Measurements from ENCODE around the gene IER5.

Gene IER5

GRCh38 chr1:181079382-181079781 lies 9.1 kb upstream of the IER5 start:
- no peak for DNase-seq (ENCODE audit: low spot score)

GRCh38 chr1:181079920-181080319 lies 8.6 kb upstream of the IER5 start:
- DNase-seq (ENCODE audit: low spot score) = no peak

More at GRCh38 chr1:181079382-181079781, 9.1 kb upstream of the IER5 start:
- TF ChIP-seq CTCF (IDR thresholded peaks at IDR 0.05; ENCODE audit: extremely low read depth, missing control alignments) = no peak

GRCh38 chr1:181080556-181080955 lies 7.9 kb upstream of the IER5 start:
- no peak for TF ChIP-seq CTCF (IDR thresholded peaks at IDR 0.05; ENCODE audit: extremely low read depth, missing control alignments)
- DNase-seq (ENCODE audit: low spot score) = no peak

More at GRCh38 chr1:181079920-181080319, 8.6 kb upstream of the IER5 start:
- no peak for TF ChIP-seq CTCF (IDR thresholded peaks at IDR 0.05; ENCODE audit: extremely low read depth, missing control alignments)

GRCh38 chr1:181081395-181081794 lies 7.1 kb upstream of the IER5 start:
- DNase-seq (ENCODE audit: low spot score) = no peak
- TF ChIP-seq CTCF (IDR thresholded peaks at IDR 0.05; ENCODE audit: extremely low read depth, missing control alignments) = no peak

- peak; percentile 49 for TF ChIP-seq CTCF (IDR thresholded peaks at IDR 0.05; ENCODE audit: extremely low read depth, missing control alignments)
- DNase-seq (ENCODE audit: low spot score) = peak; percentile 76
Measured at GRCh38 chr1:181083842-181084605, 4.5 kb upstream of the IER5 start.

GRCh38 chr1:181084606-181084969 lies 3.9 kb upstream of the IER5 start:
- no peak for DNase-seq (ENCODE audit: low spot score)
- no peak for TF ChIP-seq CTCF (IDR thresholded peaks at IDR 0.05; ENCODE audit: extremely low read depth, missing control alignments)

- TF ChIP-seq CTCF (IDR thresholded peaks at IDR 0.05; ENCODE audit: extremely low read depth, missing control alignments) = no peak
- no peak for DNase-seq (ENCODE audit: low spot score)
Measured at GRCh38 chr1:181086091-181086490, 2.4 kb upstream of the IER5 start.
